GM18907 (cell line): Measurements from ENCODE around the gene MEX3A.
A peak's percentile ranks its signal among the peaks of the same experiment; 100 is the strongest.
"Not testable (repeated sequence)": the region's sequence is repeated elsewhere in the genome, so short reads cannot be mapped to it uniquely, and the experiment has no call there.

ENCODE experiments used
- ATAC-seq: cut with Tn5 transposase; IDR thresholded peaks from one replicate; pipeline ENCODE4 v1.9.1; 2021; ENCODE audit warnings: mild to moderate bottlenecking, moderate library complexity; ENCODE audit not compliant: unreplicated experiment

Gene MEX3A, protein sequence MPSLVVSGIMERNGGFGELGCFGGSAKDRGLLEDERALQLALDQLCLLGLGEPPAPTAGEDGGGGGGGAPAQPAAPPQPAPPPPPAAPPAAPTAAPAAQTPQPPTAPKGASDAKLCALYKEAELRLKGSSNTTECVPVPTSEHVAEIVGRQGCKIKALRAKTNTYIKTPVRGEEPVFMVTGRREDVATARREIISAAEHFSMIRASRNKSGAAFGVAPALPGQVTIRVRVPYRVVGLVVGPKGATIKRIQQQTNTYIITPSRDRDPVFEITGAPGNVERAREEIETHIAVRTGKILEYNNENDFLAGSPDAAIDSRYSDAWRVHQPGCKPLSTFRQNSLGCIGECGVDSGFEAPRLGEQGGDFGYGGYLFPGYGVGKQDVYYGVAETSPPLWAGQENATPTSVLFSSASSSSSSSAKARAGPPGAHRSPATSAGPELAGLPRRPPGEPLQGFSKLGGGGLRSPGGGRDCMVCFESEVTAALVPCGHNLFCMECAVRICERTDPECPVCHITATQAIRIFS

DNA sequence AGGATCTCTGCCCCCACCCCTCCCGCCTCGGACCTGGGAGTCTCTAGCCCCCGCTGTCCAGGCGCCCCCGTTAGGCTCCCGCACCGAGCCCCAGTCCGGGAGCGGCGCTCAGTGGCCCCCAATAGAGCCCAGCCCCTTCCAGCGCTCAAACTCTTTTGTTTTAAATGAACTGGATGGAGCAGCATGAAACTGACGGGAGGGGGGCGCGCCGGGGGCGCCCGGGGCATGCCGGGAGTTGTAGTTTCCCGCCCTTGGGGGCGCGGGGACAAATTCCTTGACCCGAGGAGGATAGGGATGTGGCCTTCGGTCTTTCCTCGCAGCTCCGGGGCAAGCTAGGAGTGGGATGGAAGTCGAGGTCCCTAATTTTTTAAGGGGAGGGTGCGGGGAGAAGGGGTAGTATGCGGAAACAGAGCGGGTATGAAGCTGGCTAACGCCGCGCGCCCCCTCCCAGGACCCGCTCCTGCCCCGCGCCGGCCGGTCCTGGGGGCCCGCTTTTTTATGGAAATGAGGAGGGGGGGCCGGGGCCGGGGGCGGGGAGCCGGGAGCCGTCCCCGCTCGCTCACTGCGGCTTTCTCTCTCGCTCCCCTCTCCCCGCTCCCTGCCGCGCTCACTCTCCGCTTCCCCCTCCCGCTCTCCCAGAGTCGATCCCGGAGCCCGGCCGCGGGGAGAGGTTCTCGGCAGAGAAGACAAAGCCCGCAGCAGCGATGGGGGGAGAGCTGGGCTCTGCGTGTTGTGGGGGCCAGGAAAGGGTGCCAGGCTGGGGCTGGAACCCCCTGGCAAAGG lies at the start of gene MEX3A:
Gene MEX3A, minus strand, starts transcription at position 157 of the 783 bp plus-strand sequence. CDS start 467 bp downstream, outside the sequence.
- peak; percentile 57 for ATAC-seq

DNA sequence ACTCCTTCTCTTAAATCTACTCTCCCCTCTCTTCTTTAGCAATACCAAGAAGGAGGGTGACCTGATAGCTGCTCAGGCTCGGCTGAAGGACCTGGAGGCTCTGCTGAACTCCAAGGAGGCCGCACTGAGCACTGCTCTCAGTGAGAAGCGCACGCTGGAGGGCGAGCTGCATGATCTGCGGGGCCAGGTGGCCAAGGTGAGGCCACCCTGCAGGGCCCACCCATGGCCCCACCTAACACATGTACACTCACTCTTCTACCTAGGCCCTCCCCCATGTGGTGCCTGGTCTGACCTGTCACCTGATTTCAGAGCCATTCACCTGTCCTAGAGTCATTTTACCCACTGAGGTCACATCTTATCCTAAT lies 48.3 kb upstream of the MEX3A start:
- ATAC-seq, result no peak

DNA sequence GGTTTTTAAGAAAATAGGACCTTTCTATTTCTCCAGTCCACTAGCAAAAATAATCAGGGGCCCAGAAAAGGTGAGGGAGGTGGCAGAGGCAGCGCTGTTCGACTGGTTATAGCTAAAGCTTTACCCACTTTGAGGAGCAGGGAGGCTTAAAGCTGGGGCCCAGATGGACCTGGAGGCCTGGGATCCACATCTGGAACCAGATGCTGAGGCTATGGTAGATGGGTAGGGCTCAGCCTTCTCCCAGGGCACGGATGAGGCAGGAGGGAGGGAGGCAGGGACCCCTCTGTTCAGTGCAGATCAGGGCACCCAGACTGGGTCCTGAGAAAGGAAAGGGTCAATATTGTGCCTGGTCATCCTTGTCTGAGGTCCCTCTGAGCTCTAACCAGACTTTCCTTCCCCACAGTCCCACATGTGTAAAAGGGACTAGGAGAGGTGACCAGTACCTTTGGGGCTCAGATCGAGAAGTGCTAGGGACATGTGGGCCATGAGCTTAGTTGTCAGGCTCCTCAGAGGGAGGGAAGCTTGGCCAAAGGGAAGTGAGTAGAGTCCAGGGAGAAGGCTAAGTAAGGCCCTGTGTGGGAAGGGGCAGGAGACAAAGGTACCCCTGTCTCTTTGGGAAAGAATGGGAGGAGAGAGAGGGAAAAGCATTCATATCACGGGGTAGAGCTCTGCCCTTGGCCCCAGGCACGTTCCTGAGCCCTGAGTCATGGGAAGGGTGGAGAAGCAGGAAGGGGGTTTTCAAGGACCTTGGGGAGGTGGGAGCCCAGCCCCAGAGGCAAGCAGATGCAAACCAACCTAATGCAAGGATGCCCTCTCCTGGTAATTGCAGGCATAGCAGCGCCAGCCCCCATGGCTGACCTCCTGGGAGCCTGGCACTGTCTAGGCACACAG lies 47.7 kb upstream of the MEX3A start:
- no peak for ATAC-seq

DNA sequence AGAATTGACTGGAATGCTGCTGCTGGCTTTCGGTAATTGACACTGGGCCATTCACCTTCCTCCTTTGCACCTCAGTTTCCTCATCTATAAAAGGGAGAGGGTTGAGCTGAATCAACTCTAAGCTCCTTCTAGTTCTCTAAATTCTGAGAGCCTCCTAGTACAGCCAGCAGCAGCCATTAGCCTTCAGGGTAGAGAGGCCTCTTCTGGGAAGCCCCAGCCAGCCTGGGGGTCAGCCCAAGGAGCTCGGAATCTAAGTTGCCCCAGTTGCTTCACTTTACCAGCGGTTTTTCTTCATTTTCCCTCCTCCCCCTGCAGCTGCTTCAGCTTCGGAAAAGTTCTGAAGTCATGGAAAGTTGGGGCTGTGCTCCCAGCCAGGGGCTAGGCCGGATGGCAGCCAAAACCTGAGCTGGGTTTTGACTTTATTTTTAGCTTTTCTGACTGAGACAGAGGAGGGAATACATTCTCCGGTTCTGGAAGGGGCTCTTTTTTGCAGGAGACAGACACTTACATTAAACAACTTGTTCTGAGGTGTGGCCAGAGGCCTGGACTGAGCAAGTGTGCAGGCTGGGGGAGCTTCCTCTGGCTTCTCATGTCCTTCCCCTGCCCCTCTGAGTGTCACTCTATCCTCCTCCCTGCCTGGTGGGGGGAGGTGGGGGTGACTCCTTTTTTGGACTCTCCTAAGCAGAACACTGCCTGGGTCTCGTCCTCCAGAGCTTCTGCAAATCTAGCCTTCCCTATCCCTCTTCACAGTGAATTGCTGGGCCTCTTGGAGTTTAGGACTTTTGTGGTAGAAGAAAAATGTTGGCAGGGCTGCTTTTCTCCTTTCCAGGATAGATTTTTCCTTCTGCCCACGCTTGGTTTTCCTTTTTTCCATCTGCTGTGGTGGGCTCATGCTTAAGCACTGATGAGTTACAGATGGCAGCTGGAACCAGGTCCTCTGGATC lies 46.7 kb upstream of the MEX3A start:
- no peak for ATAC-seq

DNA sequence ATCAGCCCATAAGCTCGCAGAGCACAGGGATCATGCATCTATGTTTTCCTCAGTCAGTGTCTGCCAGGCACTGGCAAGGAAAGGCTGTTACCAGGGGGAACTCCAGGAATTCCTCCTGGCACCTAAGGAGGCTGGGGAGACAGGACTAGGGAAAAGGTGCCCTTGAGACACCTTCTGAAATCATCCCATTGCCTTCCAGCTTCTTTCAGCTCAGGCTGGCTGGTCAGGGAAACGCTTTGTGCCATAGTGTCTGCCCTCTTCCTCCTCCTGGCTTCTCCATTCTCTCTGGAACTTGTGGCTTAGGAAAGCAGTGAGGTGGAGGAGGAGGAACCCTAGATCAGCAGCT lies 46.0 kb upstream of the MEX3A start:
- ATAC-seq, result no peak

DNA sequence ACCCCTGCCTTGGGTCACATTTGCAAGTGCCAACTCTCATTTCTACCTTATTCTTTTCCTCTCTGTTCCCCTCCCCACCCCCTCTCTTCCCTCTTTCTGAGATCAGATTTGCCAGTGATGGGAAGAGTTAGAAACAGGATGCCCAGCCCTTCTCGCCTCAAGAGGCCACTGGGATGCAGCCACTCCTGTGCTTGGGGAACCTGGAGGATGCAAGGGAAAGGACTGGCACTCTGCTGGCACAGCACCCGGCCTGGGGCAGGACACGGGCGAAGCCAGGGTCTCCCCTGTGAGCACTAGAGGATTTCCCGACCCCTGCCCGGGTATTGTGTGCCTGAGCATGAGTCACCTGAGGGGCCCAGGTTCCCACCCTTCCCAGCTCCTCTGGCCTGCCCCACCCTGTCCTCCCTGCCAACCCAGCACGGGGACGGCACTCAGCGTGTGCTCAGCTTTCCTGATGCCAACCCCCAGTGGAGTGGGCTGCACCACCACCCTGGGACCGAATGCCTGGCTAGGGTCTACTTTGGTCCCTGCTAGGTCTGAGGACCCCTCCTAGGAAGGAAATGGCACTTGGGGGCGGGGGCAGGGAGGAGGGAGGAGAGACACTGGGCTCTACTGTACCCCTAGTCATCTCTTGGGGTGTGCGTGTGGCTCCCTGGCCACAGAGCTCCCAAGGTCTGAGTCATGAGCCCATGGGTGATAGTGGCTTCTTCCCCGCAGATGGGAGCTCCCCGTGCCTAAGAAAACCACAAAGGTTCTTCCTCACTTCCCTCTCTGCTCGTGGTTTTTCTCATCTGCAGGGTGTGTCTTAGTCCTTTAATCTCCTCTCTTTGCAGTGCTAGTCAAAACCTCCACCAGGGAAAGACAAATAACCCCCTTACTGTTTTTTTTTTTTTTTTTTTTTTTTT lies 44.6 kb upstream of the MEX3A start:
- ATAC-seq, result peak; percentile 54

DNA sequence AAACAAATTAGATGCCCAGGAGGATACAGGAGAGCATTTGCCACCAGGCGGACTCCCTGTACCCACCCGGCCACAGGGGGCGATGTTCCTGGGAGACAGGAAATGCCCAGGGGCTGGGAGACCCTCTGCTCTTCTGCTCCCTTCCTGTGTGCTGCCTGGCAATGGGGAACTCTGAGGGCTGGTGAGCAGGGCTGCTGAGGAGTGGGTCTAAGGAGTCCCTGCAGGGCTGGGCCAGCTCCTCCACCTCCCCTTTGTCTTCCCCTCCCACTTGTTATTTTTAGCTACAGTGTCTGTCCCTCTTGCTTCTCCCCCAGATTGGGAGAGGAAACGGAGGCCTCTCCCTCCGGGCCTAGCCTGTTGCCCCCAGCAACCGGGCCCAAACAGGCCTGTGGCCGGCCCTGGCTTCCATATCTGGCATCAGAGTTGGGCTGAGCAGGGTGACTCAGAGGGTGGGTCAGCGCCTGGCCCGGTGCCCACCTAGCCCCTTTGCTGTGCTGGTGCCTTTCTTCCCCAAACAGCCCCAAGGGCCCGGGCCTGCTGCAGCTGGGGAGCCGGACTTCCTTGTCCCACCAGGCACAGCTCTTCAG lies 43.9 kb upstream of the MEX3A start:
- peak; percentile 33 for ATAC-seq

DNA sequence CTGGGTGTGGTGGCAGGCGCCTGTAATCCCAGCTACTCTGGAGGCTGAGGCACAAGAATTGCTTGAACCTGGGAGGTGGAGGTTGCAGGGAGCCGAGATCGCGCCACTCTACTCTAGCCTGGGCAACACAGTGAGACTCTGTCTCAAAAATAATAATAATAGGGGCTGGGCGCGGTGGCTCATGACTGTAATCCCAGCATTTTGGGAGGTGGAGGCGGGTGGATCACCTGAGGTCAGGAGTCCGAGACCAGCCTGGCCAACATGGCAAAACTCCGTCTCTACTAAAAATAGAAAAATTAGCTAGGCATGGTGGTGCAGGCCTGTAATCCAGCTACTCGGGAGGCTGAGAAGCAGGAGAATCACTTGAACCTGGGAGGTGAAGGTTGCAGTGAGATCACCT lies 43.3 kb upstream of the MEX3A start:
- not testable (repeated sequence) for ATAC-seq

DNA sequence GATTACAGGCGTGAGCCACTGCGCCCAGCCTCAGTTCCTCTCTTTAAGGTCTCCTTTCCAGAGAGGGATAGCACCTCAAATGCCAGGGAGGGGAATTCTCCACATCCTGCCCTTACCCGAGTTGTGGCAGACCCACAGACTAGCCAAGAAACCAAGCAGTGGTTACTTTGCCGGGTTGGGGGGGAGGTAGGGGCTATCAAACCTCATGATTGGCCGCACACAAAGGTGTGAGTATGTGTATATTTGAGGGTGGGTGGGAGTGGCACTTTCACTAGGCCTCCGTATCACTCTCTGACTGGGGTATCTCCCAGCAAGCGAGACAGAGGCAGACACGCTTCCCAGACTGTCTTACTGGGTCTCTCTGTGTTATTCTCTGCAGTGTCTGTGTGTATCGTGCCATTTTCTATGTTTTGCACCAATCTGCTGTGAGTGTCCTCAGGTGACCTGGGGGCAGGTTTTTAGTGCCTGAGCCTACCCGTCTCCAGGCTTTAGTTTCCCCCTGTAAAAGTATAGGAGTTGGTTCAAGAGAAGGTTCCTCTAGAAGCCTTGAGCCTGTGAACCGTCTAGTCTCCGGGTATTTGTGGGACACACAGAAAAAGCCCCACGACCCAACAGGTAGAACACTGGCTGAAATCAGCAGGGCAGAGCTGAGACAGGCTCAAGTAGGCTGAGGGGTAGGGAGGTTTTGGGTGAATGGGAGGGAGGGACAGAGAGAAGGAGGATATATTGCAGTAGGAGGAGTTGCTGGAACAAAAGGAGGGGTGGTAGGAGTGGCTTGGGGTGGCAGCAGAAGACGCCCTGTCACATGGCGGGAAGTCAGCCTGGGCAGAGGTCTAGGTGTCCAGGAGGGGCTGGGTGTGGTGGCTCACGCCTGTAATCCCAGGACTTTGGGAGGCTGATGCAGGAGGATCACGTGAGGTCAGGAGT lies 42.6 kb upstream of the MEX3A start:
- no peak for ATAC-seq

DNA sequence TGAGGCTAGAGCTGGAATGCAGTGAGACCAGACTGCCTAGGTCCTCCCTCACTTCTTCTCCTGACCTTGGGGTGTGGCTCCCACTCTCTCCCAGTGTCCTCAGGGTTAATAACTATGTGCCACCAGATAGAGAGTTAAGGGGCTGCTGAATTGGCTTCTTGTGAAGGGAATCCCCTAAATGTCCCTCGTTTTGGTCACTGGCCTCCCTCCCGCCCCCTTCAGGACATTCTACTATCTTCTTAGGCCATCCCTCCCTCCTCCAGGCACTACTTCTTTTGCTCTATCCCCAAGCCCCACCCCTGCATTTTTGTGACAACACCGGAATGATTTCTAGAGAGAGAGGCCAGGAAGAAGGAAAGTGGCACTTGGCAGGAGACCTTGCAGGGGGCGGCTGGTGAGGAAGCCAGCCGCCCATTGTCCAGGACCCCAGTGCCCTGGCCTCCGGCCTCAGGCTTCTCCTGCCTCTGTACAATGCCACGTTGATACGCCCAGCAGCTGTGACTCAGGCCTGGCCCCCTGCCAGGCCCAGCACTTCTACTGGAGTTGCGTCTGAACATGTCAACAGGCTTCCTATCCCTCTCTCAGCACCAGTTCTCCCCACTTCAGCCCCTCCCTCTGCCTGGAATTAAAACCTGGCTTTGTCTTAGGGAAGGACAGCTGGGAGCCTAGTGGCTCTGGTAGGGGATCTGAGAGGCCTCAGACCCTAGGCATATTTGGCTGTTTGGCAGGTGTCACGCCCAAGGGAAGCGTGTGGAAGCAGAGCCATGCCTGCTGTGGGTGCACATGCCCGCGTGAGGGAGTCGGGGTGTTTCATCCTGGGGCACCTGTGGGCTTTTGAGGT lies 41.3 kb upstream of the MEX3A start:
- ATAC-seq, result no peak

DNA sequence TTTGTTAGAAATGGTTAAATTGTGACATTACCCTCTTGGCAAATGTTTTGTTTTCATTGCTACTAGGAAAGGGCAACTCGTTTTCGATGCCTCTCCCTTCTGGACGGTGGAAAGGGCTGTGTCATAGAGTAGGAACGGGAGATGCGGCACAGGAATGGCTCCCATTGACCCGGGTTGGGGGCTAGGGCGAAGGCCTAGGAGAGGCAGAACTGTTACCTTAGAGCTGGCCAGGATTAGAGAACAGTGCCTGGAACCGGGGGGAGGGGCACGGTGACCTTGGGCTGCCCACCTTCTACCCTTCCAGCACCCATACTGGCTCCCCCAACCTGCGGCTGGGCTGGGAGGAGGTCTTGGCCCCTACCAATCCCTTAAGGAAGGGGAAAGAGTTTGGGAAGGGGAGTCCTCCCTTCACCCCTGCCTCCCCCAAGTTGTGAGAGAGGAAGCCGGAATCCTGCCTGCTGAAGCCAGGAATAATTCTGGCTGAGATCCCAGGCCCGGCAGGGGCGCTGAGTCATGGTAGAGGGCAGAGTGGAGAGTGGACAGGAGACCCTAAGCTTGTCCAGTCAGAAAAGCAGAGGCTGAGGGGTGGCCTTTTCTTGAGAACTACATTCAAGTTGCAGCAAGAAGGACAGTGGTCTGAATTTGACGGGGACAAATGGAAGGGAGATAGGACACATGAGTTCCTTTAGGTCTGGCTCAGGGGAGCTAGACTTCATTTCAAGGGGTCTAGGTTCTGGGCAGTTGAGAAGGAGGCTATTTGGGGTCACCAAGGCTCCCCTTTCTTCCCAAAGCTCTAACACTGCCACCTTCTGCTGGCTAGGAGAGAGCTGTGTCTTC lies 40.5 kb upstream of the MEX3A start:
- no peak for ATAC-seq

DNA sequence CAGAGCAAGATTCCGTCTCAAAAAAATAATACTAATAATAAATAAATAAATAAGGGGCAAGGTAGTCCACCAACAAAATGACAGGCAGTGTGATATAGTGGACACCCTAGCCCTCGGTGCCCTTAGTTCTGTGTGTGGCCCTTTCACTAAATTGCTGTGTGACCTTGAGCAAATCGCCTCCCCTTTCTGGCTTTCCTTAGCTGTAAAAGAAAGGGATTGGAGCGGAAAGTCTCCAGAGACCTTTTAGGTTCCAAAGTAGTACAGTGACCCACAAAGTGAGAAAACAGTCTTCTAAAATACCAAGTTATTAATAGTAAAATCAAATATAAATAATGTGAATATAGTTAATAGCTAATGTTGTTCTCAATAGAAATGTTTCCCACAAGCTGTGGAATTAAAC lies 39.8 kb upstream of the MEX3A start:
- no peak for ATAC-seq

DNA sequence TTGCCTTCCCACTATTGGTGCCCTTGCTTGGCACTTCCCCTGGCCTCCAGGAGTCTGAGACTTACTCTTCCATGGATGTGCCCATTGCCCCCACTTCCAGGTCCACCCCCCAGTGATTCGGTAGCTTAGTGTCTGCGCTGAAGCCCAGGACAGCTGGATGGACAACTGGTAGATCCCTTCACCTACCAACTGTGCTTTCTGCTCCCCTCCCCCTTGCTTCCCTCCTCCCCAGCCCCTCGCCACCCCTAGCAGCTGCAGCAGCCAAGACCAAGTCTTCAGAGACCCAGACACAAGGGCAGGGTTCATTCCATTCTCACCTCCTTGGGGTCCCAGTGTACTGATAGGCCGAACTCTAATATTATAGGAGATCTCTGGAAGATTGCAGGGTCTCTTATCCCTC lies 39.2 kb upstream of the MEX3A start:
- no peak for ATAC-seq

DNA sequence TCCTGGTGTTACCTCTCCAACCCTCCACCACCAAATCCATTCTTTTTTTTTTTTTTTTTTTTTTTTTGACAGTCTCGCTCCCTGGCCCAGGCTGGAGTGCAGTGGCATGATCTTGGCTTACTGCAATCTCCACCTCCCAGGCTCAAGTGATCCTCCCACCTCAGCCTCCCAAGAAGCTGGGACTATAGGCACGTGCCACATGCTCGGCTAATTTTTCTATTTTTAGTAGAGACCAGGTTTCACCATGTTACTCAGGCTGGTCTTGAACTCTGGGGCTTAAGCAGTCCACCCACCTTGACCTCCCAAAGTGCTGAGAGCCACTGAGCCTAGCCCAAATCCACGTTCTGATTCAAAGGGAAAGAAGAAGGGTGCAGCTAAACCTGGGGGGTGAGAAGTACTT lies 38.7 kb upstream of the MEX3A start:
- ATAC-seq, result not testable (repeated sequence)

DNA sequence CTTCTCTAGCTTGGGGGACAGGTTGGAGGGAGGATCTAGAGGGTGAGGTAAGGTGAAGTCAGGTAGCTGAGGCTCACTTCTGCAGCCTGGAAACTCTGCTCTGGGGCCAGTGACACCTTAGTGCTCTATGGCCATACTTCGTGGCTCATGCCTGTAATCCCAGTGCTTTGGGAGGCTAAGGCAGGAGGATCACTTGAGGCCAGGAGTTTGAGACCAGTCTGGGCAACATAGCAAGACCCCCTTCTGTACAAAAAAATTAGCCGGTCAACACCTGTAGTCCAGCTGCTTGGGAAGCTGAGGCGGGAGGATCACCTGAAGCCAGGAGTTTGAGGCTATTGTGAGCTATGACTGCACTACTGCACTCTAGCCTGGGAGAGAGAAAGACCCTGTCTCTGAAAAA lies 38.1 kb upstream of the MEX3A start:
- no peak for ATAC-seq
